22Rv1 (cell line): Measurements from ENCODE around the gene GNL3.

Experiments
- CTCF ChIP-seq: fragments of 450-650 bp; IDR thresholded peaks from 2 replicates; pipeline ENCODE4 v1.5.1; 2017; ENCODE audit warnings: mild to moderate bottlenecking
- ZFX ChIP-seq: fragments of 450-650 bp; IDR thresholded peaks from 2 replicates; pipeline ENCODE4 v1.6.1; 2017; ENCODE audit warnings: antibody characterized with exemption, borderline replicate concordance

GRCh38 chr3:52710512-52710911 lies 24.7 kb downstream of the GNL3 start:
- TF ChIP-seq CTCF (no peak), ZFX (no peak)
